Daoy (cell line): ENCODE measurements around the gene SCAP. TPM values are rescaled to one million over a fixed set of nuclear protein-coding genes. Genes with fewer than 3 reads are reported as not detected.

Experiments used
- DNase-seq: peaks from one replicate; pipeline ENCODE4 v3.0.0-alpha.2; 2015; ENCODE audit warnings: low read depth
- total RNA-seq: library from RNA; depleted of rRNA; stranded (reverse); fragments of >200 nt; shearing (Covaris generic); gene quantifications from 2 replicates; pipeline ENCODE4 v1.2.3, GENCODE V29; 2014

SCAP gene
- total RNA-seq, 1 experiment from 2014 or later, result 32.6 TPM

DNA sequence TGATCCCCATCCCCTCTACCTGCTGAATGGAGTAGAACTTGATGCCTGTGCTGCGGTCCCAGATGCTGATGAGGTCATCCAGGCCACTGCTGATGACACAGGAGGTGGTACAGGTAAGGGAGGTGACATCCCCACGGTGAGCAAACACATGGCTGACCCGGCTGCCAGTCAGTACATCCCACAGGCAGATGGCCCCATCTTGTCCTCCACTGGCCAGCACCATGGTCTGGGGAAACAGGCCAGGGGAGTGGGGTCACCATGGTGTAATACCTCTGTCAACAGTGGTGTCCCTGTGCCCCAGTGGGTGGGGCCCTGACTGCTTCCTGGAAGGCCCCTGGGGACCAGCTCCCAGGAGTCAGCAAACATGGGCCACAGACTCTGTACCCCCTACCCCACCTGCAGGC, 61.6 kb downstream of the SCAP start:
- DNase-seq, result no peak

DNA sequence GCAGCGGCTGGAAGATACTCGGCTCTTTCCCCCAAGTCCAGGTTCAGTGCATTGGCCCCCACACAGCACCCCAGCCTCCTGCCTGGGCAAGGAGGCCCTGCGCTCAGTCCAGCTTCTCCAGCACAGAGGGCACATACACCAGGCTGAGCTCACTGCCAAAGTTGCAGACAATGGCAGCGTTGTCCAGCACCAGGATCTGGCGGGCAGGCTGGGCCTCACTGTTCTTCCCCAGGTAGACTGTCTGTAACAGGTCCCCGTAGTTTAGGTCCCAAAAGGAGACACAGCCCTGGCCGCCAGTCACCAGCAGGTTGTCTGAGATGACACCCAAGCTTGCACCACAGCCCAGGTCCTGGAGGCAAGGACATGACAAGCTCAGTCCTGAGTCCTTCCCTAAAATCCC, 62.0 kb downstream of the SCAP start:
- DNase-seq, result no peak

DNA sequence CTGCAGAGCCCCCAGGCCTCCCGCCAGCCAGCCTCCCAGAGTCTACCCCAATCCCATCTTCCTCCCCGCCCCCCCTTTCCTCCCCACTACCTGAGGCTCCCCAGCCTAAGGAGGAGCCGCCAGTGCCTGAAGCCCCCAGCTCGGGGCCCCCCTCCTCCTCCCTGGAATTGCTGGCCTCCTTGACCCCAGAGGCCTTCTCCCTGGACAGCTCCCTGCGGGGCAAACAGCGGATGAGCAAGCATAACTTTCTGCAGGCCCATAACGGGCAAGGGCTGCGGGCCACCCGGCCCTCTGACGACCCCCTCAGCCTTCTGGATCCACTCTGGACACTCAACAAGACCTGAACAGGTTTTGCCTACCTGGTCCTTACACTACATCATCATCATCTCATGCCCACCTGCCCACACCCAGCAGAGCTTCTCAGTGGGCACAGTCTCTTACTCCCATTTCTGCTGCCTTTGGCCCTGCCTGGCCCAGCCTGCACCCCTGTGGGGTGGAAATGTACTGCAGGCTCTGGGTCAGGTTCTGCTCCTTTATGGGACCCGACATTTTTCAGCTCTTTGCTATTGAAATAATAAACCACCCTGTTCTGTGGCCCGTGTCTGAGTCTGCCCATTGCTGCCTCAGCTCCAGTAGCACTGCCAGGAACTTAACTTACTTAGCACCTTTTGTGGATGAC, 62.8 kb downstream of the SCAP start:
- no peak for DNase-seq

DNA sequence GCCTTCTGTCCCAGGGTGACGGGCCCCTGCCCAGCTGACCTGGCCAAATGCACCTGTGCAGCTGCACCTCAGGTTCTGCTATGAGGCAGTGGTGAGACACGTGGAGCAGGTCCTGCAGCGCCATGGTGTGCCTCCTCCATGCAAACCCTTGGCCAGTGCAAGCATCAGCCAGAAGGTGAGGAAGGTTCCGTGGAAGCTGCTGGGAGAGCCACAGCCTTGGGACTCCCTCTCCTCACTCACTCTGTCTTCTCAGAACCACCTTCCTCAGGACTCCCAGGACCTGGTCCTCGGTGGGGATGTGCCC, 63.3 kb downstream of the SCAP start:
- no peak for DNase-seq

DNA sequence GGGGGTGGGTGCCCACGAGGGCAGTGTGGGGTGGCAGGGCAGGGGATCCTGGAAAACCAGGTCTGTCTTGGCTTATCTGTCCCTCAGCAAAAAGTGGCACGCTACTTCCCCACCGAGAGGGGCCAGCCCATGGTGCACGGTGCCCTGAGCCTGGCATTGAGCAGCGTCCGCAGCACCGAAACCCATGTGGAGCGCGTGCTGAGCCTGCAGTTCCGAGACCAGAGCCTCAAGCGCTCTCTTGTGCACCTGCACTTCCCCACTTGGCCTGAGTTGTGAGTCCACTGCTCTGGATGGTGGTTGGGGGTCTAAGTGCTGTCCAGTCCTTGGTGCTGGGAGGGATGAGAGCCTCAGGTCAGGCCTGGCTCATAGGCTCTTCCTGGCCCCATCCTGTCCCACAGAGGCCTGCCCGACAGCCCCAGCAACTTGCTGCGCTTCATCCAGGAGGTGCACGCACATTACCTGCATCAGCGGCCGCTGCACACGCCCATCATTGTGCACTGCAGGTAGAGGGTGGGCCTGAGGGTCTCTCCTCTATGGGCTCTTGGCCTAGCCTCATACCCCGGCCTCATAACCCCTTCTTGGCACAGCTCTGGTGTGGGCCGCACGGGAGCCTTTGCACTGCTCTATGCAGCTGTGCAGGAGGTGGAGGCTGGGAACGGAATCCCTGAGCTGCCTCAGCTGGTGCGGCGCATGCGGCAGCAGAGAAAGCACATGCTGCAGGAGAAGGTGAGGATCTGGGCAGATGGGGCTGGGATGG, 63.9 kb downstream of the SCAP start:
- DNase-seq, result no peak

DNA sequence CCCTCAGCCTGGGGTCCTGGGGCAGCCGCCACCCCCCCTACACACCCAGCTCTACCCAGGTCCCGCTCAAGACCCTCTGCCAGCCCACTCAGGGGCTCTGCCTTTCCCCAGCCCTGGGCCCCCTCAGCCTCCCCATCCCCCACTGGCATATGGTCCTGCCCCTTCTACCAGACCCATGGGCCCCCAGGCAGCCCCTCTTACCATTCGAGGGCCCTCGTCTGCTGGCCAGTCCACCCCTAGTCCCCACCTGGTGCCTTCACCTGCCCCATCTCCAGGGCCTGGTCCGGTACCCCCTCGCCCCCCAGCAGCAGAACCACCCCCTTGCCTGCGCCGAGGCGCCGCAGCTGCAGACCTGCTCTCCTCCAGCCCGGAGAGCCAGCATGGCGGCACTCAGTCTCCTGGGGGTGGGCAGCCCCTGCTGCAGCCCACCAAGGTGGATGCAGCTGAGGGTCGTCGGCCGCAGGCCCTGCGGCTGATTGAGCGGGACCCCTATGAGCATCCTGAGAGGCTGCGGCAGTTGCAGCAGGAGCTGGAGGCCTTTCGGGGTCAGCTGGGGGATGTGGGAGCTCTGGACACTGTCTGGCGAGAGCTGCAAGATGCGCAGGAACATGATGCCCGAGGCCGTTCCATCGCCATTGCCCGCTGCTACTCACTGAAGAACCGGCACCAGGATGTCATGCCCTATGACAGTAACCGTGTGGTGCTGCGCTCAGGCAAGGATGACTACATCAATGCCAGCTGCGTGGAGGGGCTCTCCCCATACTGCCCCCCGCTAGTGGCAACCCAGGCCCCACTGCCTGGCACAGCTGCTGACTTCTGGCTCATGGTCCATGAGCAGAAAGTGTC, 64.7 kb downstream of the SCAP start:
- no peak for DNase-seq

DNA sequence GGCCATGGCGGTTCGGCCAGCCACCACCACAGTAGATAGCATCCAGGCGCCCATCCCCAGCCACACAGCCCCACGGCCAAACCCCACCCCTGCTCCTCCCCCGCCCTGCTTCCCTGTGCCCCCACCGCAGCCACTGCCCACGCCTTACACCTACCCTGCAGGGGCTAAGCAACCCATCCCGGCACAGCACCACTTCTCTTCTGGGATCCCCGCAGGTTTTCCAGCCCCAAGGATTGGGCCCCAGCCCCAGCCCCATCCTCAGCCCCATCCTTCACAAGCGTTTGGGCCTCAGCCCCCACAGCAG, 65.4 kb downstream of the SCAP start:
- no peak for DNase-seq

DNA sequence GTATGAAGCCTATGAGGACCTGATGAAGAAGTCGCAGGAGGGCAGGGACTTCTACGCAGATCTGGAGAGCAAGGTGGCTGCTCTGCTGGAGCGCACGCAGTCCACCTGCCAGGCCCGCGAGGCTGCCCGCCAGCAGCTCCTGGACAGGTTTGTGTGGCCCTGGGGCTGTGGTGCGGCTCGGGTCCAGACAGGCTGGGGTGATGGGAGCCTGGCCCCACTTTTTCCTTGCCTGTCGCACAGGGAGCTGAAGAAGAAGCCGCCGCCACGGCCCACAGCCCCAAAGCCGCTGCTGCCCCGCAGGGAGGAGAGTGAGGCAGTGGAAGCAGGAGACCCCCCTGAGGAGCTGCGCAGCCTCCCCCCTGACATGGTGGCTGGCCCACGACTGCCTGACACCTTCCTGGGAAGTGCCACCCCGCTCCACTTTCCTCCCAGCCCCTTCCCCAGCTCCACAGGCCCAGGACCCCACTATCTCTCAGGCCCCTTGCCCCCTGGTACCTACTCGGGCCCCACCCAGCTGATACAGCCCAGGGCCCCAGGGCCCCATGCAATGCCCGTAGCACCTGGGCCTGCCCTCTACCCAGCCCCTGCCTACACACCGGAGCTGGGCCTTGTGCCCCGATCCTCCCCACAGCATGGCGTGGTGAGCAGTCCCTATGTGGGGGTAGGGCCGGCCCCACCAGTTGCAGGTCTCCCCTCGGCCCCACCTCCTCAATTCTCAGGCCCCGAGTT, 65.9 kb downstream of the SCAP start:
- no peak for DNase-seq

DNA sequence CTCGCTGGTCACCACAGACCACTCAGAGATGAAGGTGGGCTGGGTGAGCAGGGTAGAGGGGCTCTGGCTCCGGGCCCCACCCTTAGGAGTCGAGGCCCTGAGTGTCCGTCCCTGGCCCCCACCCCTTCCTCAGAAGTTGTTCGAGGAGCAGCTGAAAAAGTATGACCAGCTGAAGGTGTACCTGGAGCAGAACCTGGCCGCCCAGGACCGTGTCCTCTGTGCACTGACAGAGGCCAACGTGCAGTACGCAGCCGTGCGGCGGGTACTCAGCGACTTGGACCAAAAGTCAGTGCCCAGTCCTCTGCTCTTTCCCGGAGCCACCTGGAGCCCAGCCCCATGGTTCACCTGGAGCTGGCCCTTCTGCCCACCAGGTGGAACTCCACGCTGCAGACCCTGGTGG, 66.5 kb downstream of the SCAP start:
- no peak for DNase-seq

DNA sequence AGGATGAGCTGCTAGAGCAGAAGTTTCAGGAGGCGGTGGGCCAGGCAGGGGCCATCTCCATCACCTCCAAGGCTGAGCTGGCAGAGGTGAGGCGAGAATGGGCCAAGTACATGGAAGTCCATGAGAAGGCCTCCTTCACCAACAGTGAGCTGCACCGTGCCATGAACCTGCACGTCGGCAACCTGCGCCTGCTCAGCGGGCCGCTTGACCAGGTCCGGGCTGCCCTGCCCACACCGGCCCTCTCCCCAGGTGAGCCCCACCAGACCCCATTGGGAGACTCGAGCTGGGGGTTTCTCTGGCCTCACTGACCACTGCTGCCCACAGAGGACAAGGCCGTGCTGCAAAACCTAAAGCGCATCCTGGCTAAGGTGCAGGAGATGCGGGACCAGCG, 66.9 kb downstream of the SCAP start:
- no peak for DNase-seq

DNA sequence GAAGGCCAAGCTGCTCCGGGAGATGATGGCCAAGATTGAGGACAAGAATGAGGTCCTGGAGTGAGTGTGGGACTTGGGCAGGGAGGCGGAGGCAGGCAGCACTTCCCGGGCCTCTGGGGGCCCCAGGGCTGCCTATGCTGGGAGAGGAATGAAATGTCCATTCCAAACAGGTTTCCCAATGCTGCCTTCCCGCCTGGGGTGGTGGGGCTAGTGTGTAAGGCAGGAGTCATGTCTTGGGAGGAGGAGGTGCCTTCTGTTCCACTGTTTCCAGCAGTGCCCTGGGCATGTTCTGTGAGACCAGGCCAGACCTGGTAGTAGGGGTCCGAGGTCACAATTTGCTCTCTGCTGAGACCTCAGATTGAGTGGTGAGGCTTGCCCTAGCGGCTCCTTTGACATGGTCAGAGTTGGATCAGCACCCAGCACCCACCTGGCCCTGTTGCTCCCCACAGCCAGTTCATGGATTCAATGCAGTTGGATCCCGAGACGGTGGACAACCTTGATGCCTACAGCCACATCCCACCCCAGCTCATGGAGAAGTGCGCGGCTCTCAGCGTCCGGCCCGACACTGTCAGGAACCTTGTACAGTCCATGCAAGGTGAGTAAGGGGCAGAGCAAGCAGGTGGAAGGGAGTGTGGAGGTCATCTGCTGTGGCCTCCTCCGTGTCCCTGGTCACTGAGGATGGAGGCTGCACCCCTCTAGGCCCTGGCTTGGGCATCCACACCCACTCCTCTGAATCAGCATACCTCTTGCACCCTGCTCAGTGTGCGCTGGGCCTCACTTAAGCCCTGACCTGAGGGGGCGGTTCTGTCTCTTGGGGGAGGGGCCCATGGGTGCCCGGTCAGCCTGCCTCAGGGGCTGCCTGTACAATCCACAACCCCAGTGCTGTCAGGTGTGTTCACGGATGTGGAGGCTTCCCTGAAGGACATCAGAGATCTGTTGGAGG, 67.6 kb downstream of the SCAP start:
- no peak for DNase-seq

DNA sequence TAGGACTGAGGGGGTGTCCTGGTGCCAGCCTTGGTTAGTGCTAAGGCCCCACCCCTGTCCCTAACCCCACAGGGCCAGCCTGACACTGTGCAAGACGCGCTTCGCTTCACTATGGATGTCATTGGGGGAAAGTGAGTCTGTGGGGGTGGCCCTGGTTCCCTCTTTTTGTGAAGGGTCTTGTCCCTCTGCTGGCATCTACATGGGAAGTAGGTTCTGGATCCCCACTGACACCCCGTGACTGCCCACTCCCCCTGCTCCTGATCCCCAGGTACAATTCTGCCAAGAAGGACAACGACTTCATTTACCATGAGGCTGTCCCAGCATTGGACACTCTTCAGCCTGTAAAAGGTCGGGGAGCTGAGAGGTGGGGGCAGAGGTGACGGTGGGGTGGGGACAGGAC, 68.5 kb downstream of the SCAP start:
- no peak for DNase-seq

DNA sequence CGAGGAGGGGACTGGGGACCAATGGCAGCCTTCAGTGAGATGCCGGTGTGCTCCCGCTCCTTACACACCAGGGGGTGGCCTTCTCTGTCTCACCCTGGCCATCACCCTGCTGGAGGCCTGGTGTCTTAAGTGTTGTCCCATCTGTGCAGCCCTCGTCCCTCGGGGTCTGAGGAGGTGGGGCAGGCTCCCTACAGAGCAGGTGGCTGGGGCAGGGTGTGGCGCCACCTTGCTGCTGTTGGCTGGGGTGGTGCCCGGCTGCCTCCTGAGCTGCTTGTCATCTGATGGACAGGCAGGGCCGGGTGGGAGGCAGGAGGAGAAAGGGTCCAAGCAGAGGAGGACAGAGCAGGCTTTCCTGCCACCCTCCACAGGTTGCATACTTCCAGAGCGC, 69.0 kb downstream of the SCAP start:
- DNase-seq, result no peak

DNA sequence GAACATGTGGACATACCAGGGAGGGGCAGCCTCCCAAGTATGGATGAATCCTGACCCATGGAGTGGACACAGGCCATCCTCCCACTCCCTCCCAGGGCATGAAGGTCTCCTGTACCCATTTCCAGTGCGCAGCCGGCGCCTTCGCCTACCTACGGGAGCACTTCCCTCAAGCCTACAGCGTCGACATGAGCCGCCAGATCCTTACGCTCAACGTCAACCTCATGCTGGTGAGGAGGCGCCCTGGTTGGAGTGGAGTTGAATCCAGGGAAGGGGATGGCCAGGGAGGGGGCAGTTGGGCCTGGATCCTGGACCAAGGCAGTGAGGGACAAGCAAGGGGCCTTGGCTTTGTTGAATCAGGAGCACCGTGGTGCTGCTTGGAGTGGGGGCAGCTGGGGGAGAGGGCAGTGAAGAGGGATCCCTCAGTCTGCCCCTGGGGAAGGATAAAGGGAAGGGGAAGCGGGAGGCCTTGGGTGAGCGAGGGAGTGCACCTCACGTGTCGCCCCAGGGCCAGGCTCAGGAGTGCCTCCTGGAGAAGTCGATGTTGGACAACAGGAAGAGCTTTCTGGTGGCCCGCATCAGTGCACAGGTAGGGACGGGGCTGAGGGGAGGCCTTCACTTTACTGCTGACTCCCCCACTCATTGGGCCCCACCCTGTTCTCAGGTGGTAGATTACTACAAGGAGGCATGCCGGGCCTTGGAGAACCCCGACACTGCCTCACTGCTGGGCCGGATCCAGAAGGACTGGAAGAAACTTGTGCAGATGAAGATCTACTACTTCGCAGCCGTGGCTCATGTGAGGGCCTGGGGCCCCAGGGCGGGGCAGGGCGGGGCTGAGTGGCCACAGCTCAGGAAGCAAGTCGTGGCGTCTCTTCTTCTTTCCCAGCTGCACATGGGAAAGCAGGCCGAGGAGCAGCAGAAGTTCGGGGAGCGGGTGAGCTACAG, 69.7 kb downstream of the SCAP start:
- no peak for DNase-seq

DNA sequence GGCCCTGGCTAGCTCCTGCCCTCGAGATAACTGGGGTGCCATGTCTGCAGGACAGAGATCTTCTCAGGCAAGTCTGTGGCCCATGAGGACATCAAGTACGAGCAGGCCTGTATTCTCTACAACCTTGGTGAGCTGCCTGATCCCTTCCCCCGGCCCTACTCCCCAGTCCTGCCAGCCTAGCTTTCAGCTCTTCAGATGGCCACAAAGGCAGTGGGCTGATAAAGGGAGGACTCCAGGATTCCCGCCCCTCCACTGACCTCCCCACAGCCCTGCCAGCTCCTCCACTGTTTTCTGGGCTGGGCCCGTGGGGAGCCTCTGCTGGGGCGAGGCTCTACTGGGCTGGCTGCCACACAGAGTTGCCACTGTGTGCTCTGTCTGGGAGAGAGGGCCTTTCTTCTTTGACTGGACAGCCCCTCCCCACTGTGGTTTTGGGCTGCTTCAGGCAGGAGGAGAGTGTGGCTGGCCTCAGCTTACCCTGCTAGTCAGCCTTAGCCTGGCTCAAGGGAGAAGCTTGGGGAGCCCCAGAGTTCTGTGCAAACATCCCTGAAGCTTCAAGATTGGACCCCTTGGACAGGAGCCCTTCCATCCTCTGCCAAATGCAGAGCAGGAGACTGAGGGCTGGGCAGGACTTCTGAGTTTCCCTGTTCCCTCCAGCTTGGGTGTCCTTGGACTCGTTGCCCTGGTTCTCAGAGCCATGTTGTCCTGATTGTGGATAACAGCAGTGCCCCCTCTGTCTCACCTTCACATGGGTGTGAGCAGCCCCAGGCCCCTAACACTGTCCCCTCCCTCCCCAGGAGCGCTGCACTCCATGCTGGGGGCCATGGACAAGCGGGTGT, 70.6 kb downstream of the SCAP start:
- no peak for DNase-seq

DNA sequence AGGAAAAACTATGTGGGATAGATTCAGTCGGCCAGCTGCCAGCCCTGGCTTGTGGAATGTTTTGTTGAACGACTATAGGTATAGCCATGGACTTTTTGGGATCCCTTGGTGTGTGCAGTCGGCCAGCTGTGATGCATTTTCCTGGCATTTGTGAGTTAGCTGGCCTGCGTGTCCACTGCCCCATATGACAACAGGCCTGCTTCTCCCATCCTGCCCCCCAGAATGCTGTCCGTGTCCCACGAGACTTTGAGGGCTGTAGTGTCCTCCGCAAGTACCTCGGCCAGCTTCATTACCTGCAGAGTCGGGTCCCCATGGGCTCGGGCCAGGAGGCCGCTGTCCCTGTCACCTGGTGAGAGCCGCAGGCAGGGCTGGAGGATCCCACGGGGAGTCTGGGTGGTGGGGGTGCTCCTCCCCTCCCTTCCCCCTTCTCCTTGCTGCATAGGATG, 71.3 kb downstream of the SCAP start:
- DNase-seq, result no peak

DNA sequence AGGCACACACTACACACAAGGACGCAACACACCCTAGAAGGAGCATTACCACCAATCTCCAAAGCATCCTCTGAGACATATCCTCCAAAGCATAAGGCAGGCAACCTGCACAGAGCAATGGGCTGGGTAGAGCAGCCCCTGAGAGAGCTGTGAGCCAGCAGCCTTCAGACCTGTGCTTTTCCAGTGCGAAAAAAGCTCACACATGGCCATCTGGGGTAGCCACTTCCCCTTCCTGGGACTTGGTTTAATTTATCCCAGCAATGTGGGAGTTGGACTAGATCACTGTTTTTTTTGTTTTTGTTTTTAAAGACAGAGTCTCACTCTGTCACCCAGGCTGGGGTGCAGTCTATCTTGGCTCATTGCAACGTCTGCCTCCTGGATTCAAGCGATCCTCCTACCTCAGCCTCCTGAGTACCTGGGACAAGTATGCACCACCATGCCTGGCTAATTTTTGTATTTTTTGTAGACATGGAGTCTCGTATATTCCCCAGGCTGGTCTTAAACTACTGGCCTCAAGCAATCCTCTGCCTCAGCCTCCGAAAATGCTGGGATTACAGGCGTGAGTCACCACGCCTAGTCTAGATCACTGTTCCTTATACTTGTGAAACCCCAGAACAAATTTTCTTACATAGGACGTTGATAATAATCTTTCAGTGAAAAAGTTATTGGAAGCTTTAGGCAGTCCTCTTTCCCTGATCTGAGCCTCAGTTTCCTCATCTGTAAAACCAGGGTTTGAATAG, 76.0 kb downstream of the SCAP start:
- no peak for DNase-seq

DNA sequence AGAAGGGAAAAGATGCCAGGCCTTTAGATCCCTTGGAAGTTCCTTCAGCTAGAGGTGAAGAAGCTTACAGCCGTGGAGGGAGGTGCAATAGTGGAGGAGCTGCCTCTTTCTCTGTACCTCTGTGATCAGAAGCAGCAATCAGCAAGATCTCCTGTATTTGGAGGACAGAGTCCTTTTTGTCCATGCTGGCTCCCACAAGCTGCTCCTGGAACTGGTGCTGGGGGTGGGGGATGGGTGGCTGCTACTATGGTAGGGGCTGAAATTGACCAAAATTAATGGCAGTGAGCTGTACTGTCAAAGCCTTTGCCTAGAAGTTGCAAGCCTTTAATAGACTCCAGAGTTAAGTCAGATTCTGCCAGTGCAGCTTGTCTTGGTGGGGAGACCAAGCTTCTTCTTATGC, 76.7 kb downstream of the SCAP start:
- no peak for DNase-seq

DNA sequence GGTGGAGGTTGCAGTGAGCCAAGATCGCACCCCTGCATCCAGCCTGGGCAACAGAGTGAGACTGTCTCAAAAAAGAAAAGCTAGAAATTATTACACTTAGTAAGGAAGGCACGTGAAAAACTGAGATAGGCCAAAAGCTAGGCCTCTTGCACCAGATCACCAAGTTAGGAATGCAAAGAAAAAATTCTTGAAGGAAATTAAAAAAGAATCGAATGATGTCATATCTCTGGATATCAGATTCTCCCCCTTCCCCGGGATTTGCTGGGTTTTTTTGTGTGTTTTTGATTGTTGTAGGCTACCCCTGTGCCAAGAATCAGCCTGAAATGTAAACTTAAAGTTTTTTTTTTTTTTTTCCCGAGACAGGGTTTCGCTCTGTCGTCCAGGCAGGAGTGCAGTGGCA, 77.5 kb downstream of the SCAP start:
- DNase-seq, result no peak
